ENCODE measurements around the gene MRNIP.
"Not testable (repeated sequence)": the region's sequence is repeated elsewhere in the genome, so short reads cannot be mapped to it uniquely, and the experiment has no call there.

The MRNIP gene

DNA sequence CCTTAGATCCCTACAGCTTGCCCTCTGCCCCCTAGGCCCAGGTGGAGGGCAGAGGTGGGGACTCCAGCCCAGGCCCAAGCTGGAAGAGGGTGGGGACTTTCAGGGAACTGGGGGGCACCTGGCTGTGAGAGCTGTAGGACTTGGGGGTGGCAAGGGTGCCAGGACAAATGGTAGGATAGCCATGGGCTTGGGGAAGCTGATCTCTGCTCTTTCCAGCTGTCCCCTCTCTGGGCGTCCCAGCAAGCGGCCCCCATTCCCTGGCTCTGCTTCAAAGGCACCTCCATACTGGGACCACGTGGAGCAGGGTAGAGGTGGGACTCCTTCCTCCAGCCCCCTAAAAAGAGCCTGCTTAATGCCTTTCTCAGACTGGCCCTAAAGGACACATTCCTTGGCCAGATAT, 64.4 kb downstream of the MRNIP start:
- Mint-ChIP-seq H3K4me3 (no peak overlapping the region), H3K27me3 (ENCODE audit: low read depth, poor library complexity) (peaks cover 1% of the 10 kb centered on the region)

DNA sequence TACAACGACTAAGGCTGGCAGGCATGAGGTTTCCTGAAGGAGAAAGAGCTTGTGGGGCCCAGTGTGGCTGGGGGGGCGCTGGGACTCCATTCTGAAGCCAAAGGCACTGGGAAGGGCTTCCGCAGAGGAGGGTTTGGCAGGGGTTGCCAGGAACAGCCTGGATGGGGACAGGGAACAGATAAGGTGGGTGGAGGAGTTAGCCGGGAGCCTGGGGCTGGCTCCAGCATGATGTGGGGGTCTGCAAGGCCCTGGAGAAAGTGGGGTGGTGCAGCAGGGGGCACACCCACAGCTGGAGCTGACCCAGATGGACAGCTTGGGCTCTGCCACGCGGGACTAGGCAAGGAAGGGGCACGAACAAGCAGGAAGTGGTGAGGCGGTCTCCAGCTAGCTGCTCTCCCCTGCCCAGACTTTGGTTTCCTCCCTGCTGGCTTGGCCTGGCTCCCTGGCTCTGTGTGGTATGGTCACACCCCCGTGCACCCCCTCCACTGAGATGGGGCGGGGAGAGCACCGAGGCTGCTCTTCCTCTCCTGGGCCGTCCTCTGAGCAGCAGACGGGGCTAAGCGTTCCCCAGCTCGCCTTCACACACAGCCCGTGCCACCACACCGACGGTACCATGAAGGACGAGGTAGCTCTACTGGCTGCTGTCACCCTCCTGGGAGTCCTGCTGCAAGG, 65.0 kb downstream of the MRNIP start, which contains the start of gene LTC4S:
LTC4S (plus strand) TSS at position 519 of the 672 bp plus-strand sequence; CDS start at position 614, 95 bp downstream.
- TF ChIP-seq, protein P1, sequence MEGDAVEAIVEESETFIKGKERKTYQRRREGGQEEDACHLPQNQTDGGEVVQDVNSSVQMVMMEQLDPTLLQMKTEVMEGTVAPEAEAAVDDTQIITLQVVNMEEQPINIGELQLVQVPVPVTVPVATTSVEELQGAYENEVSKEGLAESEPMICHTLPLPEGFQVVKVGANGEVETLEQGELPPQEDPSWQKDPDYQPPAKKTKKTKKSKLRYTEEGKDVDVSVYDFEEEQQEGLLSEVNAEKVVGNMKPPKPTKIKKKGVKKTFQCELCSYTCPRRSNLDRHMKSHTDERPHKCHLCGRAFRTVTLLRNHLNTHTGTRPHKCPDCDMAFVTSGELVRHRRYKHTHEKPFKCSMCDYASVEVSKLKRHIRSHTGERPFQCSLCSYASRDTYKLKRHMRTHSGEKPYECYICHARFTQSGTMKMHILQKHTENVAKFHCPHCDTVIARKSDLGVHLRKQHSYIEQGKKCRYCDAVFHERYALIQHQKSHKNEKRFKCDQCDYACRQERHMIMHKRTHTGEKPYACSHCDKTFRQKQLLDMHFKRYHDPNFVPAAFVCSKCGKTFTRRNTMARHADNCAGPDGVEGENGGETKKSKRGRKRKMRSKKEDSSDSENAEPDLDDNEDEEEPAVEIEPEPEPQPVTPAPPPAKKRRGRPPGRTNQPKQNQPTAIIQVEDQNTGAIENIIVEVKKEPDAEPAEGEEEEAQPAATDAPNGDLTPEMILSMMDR (IDR thresholded peaks at IDR 0.05) = no peak
- H3K9me3 Mint-ChIP-seq = peaks cover 6% of the 10 kb centered on the region
- peaks cover 11% of the 10 kb centered on the region for H3K4me1 Mint-ChIP-seq
- no peak for DNase-seq
- H3K27me3 Mint-ChIP-seq (ENCODE audit: low read depth, poor library complexity) = peaks cover 1% of the 10 kb centered on the region
- H3K4me3 Mint-ChIP-seq = peak within 1 kb of the TSS; percentile 74
- H3K27ac Mint-ChIP-seq = no peak within 1 kb of the TSS
- peaks cover 15% of the 10 kb centered on the region for H3K36me3 Mint-ChIP-seq (ENCODE audit: low read depth)

More for the DNA sequence above, 64.4 kb downstream of the MRNIP start:
- Mint-ChIP-seq H3K4me1 (peaks cover 11% of the 10 kb centered on the region), H3K36me3 (ENCODE audit: low read depth) (peaks cover 16% of the 10 kb centered on the region), H3K27ac (no peak overlapping the region), H3K9me3 (peaks cover 4% of the 10 kb centered on the region)
- no peak for DNase-seq
- TF ChIP-seq, protein P1 (IDR thresholded peaks at IDR 0.05) = no peak

DNA sequence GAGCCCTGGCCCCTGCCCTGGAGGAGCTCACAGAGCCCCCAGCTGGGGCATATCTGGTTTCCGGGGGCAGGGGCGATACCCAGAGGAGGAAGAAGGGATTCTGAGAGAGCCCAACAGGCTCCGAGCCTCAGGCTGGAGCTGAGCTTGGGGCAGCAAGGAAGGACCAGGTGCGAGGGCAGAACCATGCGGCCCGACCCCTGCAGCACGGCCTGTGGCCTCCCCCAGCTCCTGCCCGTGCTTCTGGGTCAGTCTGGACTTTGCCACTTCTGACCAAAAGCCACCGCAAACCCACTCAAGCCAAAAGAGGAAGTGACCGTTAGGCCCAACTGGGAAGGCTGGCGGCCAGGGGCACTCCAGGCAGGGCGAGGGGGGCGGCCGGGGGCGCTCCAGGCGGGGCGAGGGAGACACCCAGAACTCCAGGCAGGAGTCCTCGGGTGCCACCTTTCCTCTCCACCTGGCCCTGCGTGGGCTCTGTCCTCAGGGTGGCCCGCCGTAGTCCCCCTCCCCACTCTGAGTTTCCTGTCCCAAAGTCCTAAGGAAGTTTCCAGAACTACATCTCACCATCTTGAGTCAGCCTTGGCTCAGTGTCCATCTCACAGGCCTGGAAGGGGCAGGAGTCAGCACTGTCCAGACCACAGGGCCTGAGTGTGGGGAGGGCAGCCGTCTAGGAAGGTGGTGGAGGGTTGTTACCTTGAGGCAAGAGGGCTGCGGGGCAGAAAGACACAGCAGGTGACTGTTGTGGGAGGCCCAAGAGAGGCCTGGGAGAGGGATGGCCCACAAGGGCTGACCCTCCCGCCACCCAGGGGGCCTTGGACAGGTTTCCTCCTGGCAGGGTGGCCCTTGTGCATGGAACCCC, 65.8 kb downstream of the MRNIP start:
- Mint-ChIP-seq H3K4me3 (no peak overlapping the region), H3K27me3 (ENCODE audit: low read depth, poor library complexity) (peaks cover 3% of the 10 kb centered on the region), H3K27ac (no peak overlapping the region), H3K36me3 (ENCODE audit: low read depth) (peaks cover 23% of the 10 kb centered on the region), H3K4me1 (peaks cover 11% of the 10 kb centered on the region), H3K9me3 (peaks cover 8% of the 10 kb centered on the region)
- TF ChIP-seq, protein P1 (IDR thresholded peaks at IDR 0.05) = no peak
- no peak for DNase-seq

DNA sequence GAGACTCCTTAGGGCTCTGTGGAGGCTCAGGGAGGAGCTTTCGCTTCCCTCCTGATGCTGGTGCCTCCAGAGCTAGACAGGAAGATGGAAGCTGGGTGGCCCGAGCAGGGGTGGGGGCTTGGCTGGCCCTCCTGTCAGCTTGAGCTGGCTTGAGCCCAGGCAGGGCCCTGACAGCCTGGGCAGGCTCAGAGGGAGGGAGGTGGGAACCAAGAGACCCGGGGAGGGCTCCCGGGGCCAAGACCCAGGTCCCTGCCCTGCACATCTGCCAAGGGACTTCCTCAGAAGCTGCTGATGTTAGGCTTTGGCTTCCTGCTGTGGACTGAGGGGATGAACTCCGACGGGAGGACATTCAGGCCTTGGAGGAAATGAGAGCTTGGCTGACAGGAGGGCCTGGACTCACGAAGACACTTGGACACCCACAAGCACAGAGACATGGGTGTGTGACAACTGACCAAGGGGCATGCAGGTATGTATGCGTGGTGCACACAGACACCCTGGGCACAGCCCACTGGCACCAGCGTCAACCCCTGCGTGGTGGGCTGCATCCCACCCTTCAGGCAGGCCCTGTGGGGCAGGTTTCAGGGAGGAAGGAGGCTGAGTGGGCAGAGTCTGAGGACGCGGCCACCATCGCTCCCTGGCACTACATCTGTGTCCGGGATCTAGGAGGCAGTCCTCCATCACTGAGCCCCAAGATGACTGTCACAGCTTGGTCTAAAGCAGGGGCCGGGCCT, 66.6 kb downstream of the MRNIP start:
- TF ChIP-seq, protein P1 (IDR thresholded peaks at IDR 0.05) = no peak
- Mint-ChIP-seq H3K27me3 (ENCODE audit: low read depth, poor library complexity) (peaks cover 3% of the 10 kb centered on the region), H3K4me3 (no peak overlapping the region), H3K27ac (no peak overlapping the region), H3K36me3 (ENCODE audit: low read depth) (peaks cover 22% of the 10 kb centered on the region), H3K9me3 (peaks cover 8% of the 10 kb centered on the region), H3K4me1 (peaks cover 11% of the 10 kb centered on the region)
- no peak for DNase-seq

DNA sequence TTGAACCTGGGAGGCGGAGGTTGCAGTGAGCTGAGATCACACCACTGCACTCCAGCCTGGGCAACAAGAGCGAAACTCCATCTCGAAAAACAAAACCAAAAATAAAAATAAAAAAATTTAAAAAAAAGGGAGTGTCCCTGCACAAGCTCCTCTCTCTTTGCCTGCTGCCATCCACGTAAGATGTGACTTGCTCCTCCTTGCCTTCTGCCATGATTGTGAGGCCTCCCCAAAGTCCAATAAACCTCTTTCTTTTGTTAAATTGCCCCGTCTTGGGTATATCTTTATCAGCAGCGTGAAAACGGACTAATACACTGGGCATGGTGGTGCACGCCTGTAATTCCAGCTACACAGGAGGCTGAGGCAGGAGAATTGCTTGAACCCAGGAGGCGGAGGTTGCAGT, 69.3 kb downstream of the MRNIP start:
- not testable (repeated sequence) for H3K4me1 Mint-ChIP-seq; H3K9me3 Mint-ChIP-seq; H3K27me3 Mint-ChIP-seq (ENCODE audit: low read depth, poor library complexity); H3K4me3 Mint-ChIP-seq; DNase-seq; H3K27ac Mint-ChIP-seq
- H3K36me3 Mint-ChIP-seq (ENCODE audit: low read depth) = peaks cover 28% of the 10 kb centered on the region
